Measurements from ENCODE around the gene RBMS3. TPM values are rescaled to one million over a fixed set of nuclear protein-coding genes. Genes with fewer than 3 reads are reported as not detected.

The RBMS3 gene
- total and polyA plus RNA-seq, 7 donors, result 0.46 to 61.9 (median 39.9) TPM

DNA sequence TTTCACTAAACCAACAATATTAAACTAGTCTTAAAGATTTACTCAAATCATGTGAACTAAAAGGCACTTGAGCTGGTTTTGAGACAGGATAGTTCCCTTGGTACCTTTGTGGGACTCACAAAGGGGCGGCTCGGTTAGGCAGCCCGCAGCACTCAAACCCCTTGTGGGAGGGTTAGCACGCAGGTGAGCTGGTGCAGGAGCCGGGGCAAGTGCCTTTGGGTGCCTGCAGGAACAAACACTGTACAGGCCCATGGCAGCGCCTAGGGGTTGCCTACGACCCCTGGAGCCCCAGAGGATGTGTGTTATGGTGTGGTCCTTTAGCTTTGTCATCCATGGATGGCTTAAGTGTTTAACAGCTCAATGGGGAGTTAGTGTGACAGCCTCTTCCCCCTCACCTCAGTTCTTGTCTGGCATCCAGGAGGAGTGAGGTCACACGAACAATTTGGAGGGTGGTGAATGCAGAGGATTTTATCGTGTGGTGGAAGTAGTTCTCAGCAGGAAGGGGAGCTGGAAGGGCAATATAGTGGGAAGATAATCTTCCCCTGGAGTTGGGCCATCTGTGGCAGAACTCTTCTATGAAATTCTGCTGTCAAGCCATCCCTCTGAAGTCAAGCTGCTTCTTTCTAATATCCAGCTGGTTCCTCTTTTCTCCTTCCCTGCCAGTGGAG, 470.9 kb downstream of the RBMS3 start:
- no peak overlapping the region for H3K4me3 ChIP-seq
- WGBS, 2 donors, result 78 to 83% methylated on average over 9 of the region's 9 CpGs
- no peak overlapping the region for H3K27ac ChIP-seq
- H3K9me3 ChIP-seq, result no peaks in the 10 kb centered on the region
- H3K27me3 ChIP-seq, result no peaks in the 10 kb centered on the region
- intact Hi-C loops (cut with DNase I), result no loop called here
- no peaks in the 10 kb centered on the region for H3K36me3 ChIP-seq
- no peak for DNase-seq
- TF ChIP-seq POLR2A (IDR thresholded peaks at IDR 0.05) (no peak), POLR2AphosphoS5 (IDR thresholded peaks at IDR 0.05) (no peak), EP300 (IDR thresholded peaks at IDR 0.05) (no peak), CTCF (IDR thresholded peaks at IDR 0.05) (no peak)
- H3K4me1 ChIP-seq, result peaks cover 0 to 6% (median 2%) of the 10 kb centered on the region in 4 donors

DNA sequence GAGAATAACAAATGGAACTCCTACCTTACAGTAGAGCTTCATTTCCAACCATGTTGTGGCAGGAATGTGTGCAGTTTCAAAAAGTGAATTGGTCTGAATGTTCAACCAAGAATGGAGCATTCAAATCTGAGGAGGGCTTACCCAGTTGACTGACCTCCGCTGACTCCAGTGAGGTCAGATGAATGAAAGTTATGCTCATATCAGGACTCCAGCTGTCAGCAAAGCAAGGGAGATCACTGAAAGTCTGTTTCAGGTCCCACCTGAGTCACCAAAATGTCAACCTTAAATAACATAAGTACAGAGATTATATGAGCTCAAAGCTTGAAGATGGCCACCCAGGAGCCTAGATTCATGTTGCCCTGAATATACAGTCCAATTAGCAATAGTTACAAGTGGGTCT, 473.5 kb downstream of the RBMS3 start:
- intact Hi-C loops (cut with DNase I), result no loop called here
- Histone ChIP-seq H3K36me3 (no peaks in the 10 kb centered on the region), H3K4me3 (no peak overlapping the region), H3K27me3 (no peaks in the 10 kb centered on the region), H3K27ac (no peak overlapping the region), H3K4me1 (peaks cover 0 to 23% (median 20%) of the 10 kb centered on the region in 4 donors), H3K9me3 (no peaks in the 10 kb centered on the region)
- no peak for DNase-seq
- TF ChIP-seq CTCF (IDR thresholded peaks at IDR 0.05) (no peak), POLR2A (IDR thresholded peaks at IDR 0.05) (no peak), POLR2AphosphoS5 (IDR thresholded peaks at IDR 0.05) (no peak), EP300 (IDR thresholded peaks at IDR 0.05) (no peak)
- WGBS, 2 donors, result 94 to 100% methylated on average over 1 of the region's 1 CpG

DNA sequence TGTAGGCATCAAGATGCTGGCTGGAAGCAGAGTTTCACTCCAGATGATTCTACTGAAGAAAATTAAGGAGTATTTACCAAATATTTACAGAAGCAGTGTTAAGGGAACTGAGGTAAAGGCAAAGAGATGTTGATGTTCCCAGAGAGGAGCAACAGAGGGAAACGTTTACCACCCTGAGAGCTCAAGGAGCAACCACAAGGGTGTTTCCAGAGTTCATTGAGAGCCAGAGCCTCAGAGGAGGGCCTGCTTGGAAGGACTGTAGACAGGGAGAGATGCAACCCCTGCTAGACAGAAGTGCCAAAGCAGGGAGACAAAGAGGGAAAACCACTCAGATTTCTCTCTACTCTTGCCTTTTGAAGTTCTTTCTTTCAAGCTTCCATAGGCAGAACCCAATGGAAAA, 474.5 kb downstream of the RBMS3 start:
- Histone ChIP-seq H3K27ac (no peak overlapping the region), H3K4me1 (peaks cover 0 to 34% (median 31%) of the 10 kb centered on the region in 4 donors), H3K4me3 (no peak overlapping the region), H3K36me3 (no peaks in the 10 kb centered on the region), H3K27me3 (no peaks in the 10 kb centered on the region), H3K9me3 (no peaks in the 10 kb centered on the region)
- WGBS, 2 donors, result 39 to 52% methylated on average over 1 of the region's 1 CpG
- intact Hi-C loops (cut with DNase I), result no loop called here
- TF ChIP-seq CTCF (IDR thresholded peaks at IDR 0.05) (no peak), POLR2A (IDR thresholded peaks at IDR 0.05) (no peak), POLR2AphosphoS5 (IDR thresholded peaks at IDR 0.05) (no peak), EP300 (IDR thresholded peaks at IDR 0.05) (no peak)
- no peak for DNase-seq

DNA sequence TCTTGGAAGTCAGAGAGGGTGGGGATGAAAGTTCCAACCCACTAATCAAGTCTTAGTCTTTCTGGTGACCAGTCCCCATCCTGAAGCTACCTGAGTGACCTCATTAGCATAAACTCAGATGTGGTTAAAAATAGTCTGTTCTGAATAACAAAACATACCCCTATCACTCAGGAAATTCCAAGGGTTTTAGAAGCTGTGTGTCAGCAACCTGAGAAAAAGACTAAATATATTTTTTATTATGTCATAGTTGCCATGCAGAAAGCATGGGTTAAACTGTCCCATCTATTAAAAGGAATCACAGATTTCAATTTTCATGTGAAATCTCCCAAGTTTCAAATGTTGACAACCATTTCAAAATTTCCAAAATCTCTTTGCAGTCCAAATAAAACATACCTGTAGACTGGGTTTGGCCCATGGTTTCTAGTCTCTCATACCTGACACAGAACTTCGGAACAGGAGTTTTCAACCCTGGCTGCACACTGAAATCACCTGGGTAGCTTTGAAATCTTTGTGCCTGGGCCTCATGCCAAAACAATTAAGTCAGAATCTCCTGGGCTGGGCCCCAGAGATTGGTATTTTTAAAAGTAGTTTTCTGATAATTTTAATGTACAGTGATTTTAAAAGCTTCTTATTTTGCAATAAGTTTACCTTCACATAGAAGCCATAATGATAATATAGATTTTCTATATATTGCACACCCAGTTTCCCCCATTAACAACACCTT, 476.3 kb downstream of the RBMS3 start:
- Histone ChIP-seq H3K27me3 (no peaks in the 10 kb centered on the region), H3K36me3 (no peaks in the 10 kb centered on the region), H3K4me1 (peaks cover 0 to 45% (median 36%) of the 10 kb centered on the region in 4 donors), H3K4me3 (no peak overlapping the region), H3K27ac (peak overlapping the region; percentile 28 to 72 (median 70)), H3K9me3 (no peaks in the 10 kb centered on the region)
- TF ChIP-seq POLR2AphosphoS5 (IDR thresholded peaks at IDR 0.05), result no peak
- TF ChIP-seq CTCF (IDR thresholded peaks at IDR 0.05), result no peak
- no peak for TF ChIP-seq POLR2A (IDR thresholded peaks at IDR 0.05)
- no peak for TF ChIP-seq EP300 (IDR thresholded peaks at IDR 0.05)
- DNase-seq, result no peak
- intact Hi-C loops (cut with DNase I), result no loop called here
- WGBS, 2 donors, result 25 to 69% methylated on average over 1 of the region's 1 CpG
